GM23338 (cell line): ENCODE data around the gene MEPE.

Experiments
- CREB1 ChIP-seq: fragments of 250-450 bp; sonication (Bioruptor Pico); IDR thresholded peaks from 2 replicates; pipeline ENCODE4 v1.5.0; 2020; ENCODE audit warnings: low read depth, mild to moderate bottlenecking, moderate library complexity
- EZH2 ChIP-seq: fragments of 200-600 bp; sonication (generic); IDR thresholded peaks from one replicate; pipeline ENCODE4 v1.8.0; 2017; ENCODE audit warnings: antibody characterized with exemption, mild to moderate bottlenecking, low read depth; ENCODE audit not compliant: unreplicated experiment
- EZH2phosphoT487 ChIP-seq: fragments of 200-600 bp; sonication (generic); IDR thresholded peaks from one replicate; pipeline ENCODE4 v1.8.1; 2018; ENCODE audit warnings: antibody characterized with exemption; ENCODE audit not compliant: unreplicated experiment
- POLR2AphosphoS5 ChIP-seq: IDR thresholded peaks from 2 replicates; pipeline ENCODE4 v1.6.1; 2016; ENCODE audit warnings: antibody characterized with exemption, low read depth
- ZNF331 ChIP-seq: fragments of 250-450 bp; sonication (Bioruptor Pico); IDR thresholded peaks from 2 replicates; pipeline ENCODE4 v1.5.0; 2020; ENCODE audit warnings: low read depth, mild to moderate bottlenecking, moderate library complexity
- TF ChIP-seq, protein P1 (sequence below), 2 experiments: fragments of 200-600 bp in 1 of 2; sonication (generic) in 1 of 2; conservative IDR thresholded peaks; 2 replicates each; pipeline versions ENCODE4 v1.5.1 to v1.6.1; 2016 to 2017; ENCODE audit warnings: antibody characterized with exemption in 2 of 2, low read depth in 2 of 2, mild to moderate bottlenecking in 2 of 2, moderate library complexity in 1 of 2
- TF ChIP-seq, protein P2 (sequence below): IDR thresholded peaks from one replicate; pipeline ENCODE4 v1.6.1; 2018; ENCODE audit warnings: antibody characterized with exemption; ENCODE audit not compliant: unreplicated experiment

DNA sequence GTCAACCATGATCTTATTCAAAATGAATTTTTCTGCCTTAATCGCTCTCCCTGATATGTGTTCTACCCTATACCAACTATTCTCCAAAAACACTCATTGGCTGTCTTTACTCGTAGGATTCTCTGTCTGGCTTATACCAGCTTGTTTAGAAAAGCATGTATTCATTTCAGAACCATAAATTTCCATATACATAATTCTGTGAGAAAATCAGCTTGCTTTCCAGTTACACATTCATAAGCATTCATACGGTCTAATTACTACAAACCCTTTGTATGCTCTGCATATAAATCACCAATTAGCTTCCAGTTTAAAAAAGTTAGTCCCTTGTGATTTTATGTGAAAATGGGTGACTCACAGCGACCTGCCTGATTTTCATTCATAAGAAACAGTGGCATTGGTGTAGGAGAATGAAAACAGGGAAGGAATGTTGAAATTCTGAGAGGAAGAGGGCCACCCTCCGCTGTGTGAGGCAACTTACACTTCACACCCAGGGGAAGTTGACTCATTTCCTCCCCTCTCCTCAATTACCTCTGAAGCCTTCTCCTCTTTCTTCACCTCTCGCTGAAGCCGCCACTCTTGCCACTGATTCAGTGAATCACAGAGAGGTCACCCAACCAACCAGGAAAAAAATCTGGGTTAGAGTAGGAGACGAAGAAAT lies 63.3 kb downstream of the MEPE start:
- TF ChIP-seq, protein P1, sequence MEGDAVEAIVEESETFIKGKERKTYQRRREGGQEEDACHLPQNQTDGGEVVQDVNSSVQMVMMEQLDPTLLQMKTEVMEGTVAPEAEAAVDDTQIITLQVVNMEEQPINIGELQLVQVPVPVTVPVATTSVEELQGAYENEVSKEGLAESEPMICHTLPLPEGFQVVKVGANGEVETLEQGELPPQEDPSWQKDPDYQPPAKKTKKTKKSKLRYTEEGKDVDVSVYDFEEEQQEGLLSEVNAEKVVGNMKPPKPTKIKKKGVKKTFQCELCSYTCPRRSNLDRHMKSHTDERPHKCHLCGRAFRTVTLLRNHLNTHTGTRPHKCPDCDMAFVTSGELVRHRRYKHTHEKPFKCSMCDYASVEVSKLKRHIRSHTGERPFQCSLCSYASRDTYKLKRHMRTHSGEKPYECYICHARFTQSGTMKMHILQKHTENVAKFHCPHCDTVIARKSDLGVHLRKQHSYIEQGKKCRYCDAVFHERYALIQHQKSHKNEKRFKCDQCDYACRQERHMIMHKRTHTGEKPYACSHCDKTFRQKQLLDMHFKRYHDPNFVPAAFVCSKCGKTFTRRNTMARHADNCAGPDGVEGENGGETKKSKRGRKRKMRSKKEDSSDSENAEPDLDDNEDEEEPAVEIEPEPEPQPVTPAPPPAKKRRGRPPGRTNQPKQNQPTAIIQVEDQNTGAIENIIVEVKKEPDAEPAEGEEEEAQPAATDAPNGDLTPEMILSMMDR (conservative IDR thresholded peaks at IDR 0.05; ENCODE audit: low read depth in 2 of 2) = peak in 1 of 2 experiments; percentile 8; a peak in 1 of 4 replicates
- TF ChIP-seq EZH2 (no peak), POLR2AphosphoS5 (no peak), ZNF331 (CRISPR knock-in tag) (no peak), EZH2phosphoT487 (no peak), CREB1 (CRISPR knock-in tag) (no peak)
- TF ChIP-seq, protein P2, sequence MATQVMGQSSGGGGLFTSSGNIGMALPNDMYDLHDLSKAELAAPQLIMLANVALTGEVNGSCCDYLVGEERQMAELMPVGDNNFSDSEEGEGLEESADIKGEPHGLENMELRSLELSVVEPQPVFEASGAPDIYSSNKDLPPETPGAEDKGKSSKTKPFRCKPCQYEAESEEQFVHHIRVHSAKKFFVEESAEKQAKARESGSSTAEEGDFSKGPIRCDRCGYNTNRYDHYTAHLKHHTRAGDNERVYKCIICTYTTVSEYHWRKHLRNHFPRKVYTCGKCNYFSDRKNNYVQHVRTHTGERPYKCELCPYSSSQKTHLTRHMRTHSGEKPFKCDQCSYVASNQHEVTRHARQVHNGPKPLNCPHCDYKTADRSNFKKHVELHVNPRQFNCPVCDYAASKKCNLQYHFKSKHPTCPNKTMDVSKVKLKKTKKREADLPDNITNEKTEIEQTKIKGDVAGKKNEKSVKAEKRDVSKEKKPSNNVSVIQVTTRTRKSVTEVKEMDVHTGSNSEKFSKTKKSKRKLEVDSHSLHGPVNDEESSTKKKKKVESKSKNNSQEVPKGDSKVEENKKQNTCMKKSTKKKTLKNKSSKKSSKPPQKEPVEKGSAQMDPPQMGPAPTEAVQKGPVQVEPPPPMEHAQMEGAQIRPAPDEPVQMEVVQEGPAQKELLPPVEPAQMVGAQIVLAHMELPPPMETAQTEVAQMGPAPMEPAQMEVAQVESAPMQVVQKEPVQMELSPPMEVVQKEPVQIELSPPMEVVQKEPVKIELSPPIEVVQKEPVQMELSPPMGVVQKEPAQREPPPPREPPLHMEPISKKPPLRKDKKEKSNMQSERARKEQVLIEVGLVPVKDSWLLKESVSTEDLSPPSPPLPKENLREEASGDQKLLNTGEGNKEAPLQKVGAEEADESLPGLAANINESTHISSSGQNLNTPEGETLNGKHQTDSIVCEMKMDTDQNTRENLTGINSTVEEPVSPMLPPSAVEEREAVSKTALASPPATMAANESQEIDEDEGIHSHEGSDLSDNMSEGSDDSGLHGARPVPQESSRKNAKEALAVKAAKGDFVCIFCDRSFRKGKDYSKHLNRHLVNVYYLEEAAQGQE = no peak
